HG03575 (cell line): ENCODE measurements around the gene C1QTNF7.

Experiments
- ATAC-seq: cut with Tn5 transposase; IDR thresholded peaks from one replicate; pipeline ENCODE4 v1.9.1; 2021; ENCODE audit not compliant: unreplicated experiment, insufficient number of reproducible peaks, low FRiP score; ENCODE audit errors: extremely low read depth

The C1QTNF7 gene

DNA sequence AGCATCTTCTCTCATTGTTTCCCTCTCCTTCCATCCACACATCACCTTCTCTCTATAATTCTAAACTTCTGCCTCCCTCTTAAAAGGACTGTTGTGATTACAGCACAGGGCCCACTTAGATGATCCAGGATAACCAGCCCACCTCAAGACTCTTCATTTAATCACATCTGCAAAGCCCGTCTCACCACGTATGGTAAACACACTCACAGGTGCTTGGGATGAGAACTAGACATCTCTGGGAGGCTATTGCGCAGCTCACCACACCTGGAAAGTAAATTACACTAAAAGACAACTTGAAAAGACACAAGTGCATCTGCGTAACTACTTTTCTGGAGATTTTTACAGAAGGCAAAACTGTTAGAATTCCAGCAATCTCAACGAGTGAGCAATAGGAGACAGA, 15.4 kb upstream of the C1QTNF7 start:
- no peak for ATAC-seq

DNA sequence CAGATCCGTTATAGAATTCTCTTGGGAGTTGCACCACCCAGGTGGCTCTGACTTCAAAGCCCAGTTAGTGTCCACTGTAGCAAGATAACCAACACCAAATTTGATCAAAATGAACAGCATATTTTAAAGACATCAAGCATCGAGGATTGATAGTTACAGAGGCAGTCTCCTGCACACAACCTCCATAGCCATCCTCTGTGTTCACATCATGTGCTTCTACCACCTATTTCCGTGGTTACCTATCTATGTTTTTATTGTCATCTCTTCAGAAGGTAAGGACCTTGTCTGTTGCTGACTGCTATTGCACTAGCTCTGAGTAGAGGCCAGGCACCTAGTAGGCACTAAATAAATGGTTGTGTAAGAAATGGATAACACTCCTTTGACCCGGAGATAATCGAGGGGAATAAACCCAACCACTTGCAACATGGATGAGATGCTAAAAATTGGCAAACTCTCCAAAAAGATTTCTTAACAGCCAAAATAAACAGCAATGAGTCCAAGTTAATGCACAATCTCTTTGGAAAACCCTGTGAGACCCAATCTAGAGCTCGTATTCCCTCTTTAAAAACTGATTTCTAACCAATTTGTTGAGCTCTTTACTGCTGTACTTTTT, 14.7 kb upstream of the C1QTNF7 start:
- no peak for ATAC-seq

DNA sequence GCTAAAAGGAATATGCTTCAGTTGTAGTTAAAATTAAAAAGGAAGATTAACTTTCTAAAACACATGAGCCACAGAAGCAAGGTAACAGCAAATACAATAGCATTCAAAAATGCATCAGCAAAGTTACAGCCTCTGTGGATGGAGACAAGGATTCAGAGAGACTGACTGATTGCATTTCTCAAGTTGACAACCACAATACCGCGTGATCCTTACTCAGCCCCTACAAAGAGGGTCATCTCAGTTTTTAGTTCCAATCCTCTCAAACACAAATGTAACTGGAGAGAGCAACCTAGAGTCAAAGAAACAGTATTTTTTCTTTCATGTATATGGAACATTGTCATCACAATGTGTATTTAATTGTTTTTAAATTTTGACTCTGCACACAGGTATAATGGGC, 14.2 kb upstream of the C1QTNF7 start:
- no peak for ATAC-seq

DNA sequence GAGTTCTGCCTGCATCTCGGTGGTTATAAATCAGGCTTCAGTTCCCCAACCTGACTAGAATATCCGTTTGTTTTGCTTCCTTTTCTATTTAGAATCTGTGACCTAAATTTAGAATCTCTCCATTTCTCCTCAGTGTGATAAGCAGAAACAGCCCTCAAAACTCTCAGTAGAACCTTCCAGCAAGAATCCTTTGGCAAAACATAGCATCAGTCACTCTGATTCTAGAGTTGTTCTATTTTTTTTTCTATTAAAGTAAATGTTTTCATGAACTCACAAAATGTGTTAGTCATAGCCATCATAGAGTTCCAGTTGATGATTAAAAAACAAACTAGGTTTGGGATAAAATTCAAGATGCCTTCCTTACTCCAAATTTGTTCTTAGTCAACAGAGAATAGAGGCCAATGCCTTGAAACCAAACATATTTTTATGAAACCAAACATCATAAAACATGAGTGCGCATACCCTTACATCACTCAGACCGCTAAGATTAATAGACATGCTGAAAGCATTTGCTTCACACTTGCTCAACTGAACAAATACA, 13.2 kb upstream of the C1QTNF7 start:
- no peak for ATAC-seq

DNA sequence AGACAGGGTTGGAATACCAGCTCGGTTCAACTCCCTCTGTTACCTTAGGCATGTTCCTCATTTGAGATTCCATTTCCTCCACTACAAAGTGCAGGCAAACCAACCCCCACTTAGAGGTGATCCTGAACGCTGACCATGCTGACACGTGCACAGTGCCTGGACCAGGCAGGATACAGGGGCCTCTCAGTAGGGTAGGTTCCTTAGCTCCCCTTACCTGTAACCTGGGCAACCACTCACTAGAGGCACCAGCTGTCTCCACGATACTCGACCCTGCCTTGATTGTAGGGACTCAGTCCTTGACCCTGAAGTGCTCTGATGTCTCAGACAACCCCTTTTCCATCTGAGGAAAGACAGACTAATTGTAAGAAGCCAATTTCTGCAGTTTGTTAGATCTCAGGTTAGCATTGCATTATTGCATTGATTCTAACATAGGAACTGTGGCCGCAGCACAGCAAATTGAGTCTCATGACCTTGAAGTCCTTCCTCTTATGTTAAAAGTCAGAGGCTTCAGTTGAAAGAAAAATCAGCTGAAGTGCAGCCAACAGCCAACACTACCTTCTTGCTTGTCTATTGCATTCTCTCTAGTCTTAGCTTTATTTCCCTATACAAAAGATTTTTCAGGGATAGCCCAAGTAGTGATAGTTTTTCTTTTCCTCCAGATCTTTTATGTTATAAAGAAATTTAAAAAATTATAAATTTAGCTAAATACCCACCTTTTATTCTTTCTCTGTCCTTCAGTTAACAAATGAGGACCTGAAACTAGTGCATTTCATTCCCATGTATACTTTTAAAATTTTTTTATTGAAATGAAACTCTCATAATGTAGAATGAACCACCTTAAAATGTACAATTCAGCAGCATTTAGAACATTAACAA, 11.2 kb upstream of the C1QTNF7 start:
- no peak for ATAC-seq

DNA sequence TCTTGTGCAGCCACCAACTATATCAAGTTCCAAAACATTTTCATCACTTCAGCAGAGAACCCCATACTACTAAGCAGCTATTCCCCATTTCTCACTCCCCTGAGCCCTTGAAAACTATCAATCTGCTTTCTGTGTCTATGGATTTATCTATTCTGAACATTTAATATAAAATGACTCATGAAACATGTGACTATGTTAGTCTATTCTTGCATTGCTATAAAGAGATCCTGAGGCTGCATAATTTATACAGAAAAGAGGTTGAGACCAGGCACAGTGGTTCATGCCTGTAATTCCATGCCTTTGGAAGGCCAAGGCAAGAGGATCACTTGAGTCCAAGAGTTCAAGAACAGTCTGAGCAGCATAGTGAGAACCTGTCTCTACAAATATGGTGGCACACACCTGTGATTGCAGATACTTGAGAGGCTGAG, 10.6 kb upstream of the C1QTNF7 start:
- ATAC-seq = no peak

DNA sequence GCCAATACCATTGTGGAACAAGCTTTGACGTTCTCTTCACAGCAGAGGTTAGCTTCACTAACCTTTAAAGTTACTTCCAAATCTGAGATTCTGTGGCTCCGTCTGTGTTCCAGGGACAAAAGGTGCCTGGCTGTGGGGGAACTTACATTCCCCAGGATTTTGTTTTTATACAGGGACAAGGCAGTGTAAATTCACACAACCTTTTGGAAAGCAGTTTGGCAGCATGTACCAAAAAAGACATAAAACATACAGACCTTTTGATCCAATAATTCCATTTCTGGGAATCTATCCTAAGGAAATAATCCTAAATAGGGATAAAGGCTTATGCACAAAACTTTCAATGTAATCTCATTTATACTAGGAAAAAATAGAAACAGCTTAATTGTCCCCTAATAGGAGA, 8.9 kb upstream of the C1QTNF7 start:
- ATAC-seq = no peak

DNA sequence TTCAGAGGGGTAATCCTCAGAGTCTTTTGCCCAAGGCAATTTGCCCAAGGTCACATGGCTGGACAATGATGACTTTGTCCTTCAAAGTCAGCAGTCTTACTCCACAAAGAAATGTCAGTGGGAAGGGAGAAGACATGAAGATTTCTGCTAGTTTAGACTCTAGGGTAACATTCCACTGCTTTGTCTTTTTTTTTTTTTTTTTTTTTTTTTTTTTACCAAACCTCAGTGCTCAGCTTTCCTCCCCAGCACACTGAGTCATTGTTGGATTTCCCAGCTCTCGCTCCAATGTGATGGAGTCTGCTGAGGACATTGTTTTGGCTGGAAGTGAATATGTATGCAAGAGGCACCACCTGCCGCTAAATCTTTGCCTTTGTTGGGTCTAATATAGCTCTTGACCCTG, 7.2 kb upstream of the C1QTNF7 start:
- no peak for ATAC-seq

DNA sequence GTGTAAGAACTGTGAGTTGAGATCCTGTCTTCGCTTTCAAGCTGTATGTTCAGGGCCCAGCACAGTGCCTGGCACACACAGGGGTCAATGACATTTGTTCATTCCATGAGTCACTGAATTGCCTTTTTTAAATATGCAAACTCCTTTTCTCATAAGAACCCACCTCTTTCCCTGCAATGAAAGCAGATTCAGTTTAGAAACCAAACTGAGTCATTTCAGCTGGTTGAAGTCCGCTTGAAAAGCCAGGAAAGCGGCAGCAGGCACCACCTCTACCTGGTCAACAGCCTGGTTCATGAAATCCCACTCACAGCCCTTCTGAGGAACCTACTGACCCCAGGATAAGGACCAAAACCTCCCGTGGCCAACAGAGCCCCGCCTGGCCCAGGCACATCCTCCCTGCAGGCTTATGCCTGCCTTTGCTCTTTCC, 4.5 kb upstream of the C1QTNF7 start:
- no peak for ATAC-seq

DNA sequence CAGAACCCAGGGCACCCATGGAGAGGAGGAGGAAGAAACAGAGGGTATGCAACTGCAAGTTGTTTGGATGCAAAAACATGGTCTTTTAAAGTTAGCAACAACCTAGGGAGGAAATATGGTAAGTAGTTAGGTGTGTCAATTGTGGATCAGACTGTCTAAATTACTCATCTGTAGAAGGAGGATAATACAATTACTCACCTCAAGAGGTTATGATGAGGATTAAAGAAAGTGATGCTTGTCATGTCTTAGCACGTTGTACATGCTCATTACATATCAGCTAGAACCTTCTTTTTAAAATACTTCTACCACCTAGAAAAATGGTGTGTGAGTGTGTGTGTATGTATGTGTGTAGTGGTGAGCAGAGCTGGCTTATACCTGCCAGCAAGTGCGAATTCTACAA, 2.3 kb upstream of the C1QTNF7 start:
- ATAC-seq = no peak

DNA sequence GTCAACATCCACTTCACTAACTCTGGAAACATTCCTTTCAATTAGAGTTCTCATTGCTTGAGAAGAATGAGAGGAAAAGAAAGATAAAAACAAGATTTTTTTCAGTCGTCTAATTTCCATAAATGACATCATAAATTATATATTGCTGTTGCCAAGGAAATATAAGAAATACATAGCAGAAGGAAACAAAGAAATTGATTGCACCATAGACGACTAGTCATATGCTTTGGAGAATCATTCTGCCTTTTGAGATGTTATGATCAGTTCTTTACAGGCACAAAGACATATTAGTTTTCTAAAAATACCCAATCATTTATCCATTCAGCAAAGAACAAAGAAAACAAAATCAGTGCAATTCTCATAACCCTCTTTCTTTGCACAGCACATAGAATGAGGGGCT, 672 bp upstream of the C1QTNF7 start:
- ATAC-seq = no peak

DNA sequence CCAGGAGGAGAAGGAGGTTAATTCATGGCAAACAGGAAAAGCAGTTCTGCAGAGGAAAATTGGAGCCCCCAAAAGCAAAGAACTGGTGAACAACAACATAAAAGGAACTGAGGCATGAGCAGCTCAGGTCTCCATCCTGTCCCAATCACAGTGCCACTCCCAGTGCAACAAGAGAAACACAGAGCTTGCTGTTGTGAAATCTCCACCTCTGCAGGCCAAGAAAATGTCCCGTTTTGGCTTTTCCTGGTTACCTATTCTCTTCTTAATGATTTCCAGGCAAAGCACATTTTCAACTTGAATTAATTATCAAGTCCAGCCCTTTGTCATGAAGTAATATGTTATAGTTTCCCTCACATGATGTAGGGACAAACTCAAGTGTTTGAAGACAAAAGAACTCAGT, 778 bp downstream of the C1QTNF7 start:
- ATAC-seq = no peak

DNA sequence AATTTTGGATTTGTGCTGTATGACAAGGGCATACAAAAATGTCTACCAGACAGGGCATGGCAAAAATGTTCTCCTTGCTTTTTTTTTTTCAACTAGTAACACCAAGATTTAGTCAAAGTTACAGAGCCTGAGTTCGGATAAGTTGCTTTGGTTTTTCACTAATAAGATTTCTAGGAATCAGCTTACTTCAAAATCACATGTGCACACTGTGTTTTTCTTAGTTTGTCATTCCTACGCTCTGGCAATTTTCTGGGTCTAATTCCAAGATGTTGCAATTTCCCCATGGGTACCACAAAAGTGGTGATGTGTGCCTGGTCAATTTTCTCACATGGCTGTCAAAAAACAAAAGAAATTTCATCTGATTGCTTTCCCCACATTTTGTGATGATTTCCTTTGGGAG, 6.3 kb downstream of the C1QTNF7 start:
- no peak for ATAC-seq

DNA sequence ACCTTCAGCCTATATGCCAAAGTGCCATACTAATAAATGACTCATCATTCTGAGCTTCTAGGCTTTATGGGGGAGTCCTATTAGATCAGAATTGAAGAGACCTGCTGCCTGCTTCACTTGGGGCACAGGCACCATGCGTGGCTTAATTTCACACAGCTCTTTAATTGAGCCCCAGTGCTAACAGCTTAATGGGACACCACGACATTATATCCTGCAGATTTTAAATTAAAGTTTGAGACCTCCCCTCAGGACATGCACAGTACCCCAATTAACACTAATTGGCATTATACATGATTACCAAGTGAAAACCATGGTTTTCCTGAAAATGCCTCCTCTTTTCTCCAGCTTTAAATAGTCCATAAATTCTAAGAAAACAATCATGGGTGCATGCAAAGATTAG, 6.8 kb downstream of the C1QTNF7 start:
- no peak for ATAC-seq

DNA sequence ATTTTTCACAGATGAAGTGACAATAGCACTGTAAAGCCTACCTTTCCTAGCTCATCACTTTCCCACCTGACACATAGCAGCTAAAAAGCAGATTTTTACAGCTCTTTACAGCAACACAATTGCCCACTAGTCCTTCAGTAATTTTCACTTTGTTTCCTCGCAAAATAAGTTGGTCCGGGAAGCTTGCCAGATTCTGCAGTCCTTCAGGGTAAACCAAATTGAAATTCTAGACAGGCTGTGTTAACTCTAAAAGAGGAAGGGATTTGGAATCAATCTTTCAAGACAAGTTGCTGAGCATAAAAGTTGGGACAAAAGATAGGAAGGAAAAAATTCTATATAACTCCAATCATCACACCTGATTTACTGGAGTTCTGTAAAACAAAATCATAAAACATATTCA, 8.7 kb downstream of the C1QTNF7 start:
- ATAC-seq = no peak

DNA sequence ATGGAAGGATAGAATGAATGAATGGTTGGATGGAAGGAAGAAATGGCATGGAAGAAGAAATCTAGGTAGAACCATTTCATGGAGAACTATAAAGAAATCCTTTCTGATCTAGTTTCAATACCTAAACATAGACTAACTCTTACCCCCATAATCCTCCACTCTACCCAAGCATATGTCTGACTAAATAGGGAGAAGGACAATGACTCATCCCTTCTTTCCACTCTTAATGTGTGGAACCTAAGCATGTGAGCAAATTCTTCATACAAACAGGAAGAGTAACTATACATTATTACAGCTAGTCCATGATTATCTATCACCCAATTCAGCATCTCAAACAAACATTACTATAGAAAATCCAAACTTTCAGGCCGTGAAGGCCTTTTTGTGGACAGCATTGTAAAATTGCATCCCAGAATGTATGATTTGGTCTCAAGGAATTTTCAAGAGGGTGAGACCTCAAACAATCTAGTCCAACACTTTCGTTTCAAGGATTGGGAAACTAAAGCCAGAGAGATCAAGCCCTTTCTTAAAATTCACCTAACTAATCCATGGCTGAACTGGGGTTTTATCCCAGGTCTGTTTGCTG, 11.2 kb downstream of the C1QTNF7 start:
- no peak for ATAC-seq

DNA sequence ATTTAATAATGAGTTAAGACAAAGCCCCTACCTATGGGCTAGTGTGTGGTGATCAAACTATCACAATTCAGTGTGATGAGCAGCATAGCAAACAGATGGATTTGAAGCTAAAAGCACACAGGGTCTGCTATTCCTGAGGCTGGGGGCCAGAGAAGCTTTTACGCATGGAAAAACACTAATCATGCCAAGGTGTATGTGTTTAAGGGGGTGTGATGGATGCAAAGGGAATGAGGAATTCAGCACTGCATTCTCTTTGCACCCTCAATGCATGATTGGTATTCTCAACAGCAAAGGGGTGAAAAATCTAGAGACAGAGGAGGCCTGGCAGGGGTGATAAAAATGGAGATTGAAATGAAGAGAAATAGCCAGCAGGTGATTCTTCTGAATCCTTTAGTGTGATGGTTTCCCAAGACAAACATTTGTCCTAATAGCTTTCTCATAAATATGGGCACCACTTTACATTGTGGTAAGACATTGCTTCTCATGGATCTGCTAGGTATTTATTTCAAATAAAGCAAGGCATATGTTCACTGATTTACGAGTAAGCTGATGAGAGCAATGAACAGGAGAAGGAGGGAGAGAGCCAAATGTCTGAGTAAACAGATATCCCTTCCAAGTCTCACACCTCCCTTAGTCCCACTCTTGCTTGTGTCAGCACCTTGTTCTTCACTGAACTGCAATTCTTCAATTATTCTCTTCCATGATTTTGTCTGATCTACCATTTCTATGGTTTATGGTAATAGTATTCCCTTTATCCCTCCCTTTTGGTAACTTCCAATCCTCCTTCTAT, 15.7 kb downstream of the C1QTNF7 start:
- ATAC-seq = no peak

DNA sequence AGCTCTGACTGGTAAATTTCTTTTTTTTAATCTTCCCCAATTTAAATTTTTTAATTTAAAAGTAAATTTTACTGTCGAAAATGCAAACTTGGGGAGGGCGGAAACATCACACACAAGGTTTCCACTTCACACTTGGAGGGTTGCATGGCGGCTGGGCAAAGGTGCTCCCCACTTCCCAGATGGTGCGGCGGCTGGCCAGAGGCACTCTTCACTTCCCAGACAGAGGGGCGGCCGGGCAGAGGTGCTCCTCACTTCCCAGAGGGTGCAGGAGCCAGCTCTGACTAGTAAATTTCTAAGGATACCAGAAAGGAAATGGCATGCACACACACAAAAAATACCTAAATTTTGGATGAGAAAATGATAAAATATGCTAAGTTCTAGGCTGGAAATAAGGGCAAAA, 16.4 kb downstream of the C1QTNF7 start:
- ATAC-seq = no peak

DNA sequence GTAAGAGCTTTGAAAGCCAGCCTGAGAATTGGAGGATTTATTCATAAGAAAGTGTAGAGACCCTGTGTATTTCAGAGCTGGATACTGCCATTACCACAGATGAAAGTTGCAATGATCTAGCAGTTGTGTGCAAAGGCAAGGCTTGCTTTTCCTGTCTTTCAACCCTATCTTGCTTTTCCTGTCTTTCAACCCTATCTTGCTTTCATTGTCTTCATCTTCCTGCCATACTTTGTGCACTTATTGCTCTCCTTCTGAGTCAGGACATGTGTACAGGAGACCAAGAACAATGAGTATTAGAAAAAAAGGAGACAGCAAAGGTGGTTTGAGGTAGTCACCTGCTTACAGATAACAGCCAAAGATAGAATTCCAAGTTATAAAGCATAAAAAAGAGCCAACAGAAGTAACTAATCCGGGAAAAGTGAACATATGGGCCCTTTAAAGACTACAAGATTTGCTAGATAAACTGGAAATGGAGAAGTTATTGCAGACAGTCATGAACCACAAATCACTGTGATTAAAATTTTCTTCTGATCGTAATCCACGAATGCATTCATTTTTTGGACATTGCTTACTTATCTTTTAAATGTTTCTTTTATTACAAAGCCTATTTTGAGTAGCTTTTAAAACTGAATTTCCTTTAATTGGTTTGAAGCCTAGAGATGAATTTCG, 17.2 kb downstream of the C1QTNF7 start:
- no peak for ATAC-seq
